OCI-M1 (cell line): ENCODE measurements around the gene UBE2E1.
"Not testable (repeated sequence)": the region's sequence is repeated elsewhere in the genome, so short reads cannot be mapped to it uniquely, and the experiment has no call there.

Experiments used
- DNase-seq: peaks from one replicate; lab custom pipeline; 2025; lab: John Stamatoyannopoulos, UW

Gene UBE2E1

GRCh38 chr3:23916886-23917678 is 111.3 kb downstream of the UBE2E1 start, which contains the start of the genes NKIRAS1 and RPL15:
NKIRAS1 (minus strand) TSS chr3:23916990; CDS start chr3:23910904, 6,086 bp downstream.
RPL15 (plus strand) TSS chr3:23917132; CDS start chr3:23917860, 728 bp downstream.
- peak; percentile 97 for DNase-seq

- DNase-seq, result peak; percentile 71
Observed at GRCh38 chr3:23917679-23918303, 112.0 kb downstream of the UBE2E1 start.

- DNase-seq, result not testable (repeated sequence)
Observed at GRCh38 chr3:23918331-23918730, 112.6 kb downstream of the UBE2E1 start.

- DNase-seq, result no peak
Observed at GRCh38 chr3:23919628-23920027, 113.9 kb downstream of the UBE2E1 start.

- DNase-seq, result no peak
Observed at GRCh38 chr3:23920151-23920655, 114.4 kb downstream of the UBE2E1 start.

- DNase-seq, result peak; percentile 44
Observed at GRCh38 chr3:23921052-23921511, 115.3 kb downstream of the UBE2E1 start.

- peak; percentile 79 for DNase-seq
Observed at GRCh38 chr3:23923786-23924185, 118.0 kb downstream of the UBE2E1 start.

GRCh38 chr3:23926246-23926645 is 120.5 kb downstream of the UBE2E1 start:
- no peak for DNase-seq

GRCh38 chr3:23926736-23927135 is 121.0 kb downstream of the UBE2E1 start:
- peak; percentile 33 for DNase-seq

- DNase-seq, result peak; percentile 24
Observed at GRCh38 chr3:23928524-23928923, 122.8 kb downstream of the UBE2E1 start.

GRCh38 chr3:23931597-23931996 is 125.8 kb downstream of the UBE2E1 start:
- no peak for DNase-seq

GRCh38 chr3:23932571-23932970 is 126.8 kb downstream of the UBE2E1 start:
- DNase-seq, result no peak

- DNase-seq, result no peak
Observed at GRCh38 chr3:23934253-23934652, 128.5 kb downstream of the UBE2E1 start.

- DNase-seq, result no peak
Observed at GRCh38 chr3:23937296-23937695, 131.5 kb downstream of the UBE2E1 start.

- peak; percentile 79 for DNase-seq
Observed at GRCh38 chr3:23938688-23939087, 132.9 kb downstream of the UBE2E1 start.

GRCh38 chr3:23940775-23941174 is 135.0 kb downstream of the UBE2E1 start:
- DNase-seq, result peak; percentile 39
